TTC549 (cell line): ENCODE results near the gene PM20D1.
A peak's percentile ranks its signal among the peaks of the same experiment; 100 is the strongest.
"Not testable (repeated sequence)": the region's sequence is repeated elsewhere in the genome, so short reads cannot be mapped to it uniquely, and the experiment has no call there.

ENCODE experiments used
- FAIRE-seq: peaks from 2 replicates; lab custom pipeline; 2012; peaks lifted over from hg19 to GRCh38; lab: Jason Lieb, UNC

Gene PM20D1

GRCh38 chr1:205840146-205840923 is 9.6 kb downstream of the PM20D1 start:
- no peak for FAIRE-seq

DNA sequence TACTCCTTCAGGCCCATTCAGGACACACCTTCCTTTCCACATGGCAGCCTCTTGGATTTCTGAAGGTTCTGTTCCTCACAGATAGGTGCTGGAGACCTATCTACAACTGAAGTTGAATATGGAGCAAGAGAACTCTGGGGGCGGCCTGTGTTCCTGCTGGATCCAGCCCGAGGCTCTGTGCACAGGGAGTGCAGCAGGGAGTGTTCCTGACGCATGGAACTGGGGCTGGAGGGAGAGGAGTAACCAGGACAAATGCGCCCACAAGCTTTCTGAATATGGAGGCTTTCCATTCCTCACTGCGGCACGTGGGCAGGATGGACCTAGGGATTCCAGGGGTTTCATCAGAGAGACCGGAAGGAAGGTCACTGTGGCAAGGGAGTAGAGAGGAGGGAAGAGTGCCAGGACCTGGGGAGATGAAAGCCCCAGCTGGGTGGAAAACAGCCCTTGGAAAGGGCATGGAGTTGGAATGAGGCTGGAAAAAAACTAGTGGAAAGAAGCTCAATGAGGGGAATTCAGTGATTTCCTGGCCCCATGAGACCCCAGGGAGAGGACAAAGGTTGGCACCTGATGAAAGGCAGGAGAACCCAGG is 12.5 kb downstream of the PM20D1 start:
- no peak for FAIRE-seq

GRCh38 chr1:205834751-205835150 is 15.2 kb downstream of the PM20D1 start:
- FAIRE-seq: no peak

DNA sequence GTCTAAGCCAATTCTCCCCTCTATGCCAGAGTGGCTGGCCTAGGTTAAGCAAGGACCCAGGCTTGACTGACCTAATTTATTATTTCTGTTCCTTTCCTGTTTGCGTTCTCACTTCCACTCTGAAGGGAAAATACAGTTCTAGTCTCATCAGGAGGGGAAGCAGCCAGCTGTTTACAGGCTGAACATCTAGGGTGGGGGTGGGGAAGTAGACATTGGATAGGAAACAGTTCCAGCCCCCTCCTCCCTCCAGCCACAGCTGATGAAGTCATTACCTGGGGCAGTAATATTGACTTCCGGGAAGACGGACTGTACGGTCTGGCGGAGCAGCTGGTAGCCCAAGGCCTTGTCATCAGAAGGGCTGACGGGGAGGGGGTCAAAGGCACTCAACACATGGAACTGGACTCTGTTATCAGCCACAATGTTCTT is 17.6 kb downstream of the PM20D1 start:
- no peak for FAIRE-seq

DNA sequence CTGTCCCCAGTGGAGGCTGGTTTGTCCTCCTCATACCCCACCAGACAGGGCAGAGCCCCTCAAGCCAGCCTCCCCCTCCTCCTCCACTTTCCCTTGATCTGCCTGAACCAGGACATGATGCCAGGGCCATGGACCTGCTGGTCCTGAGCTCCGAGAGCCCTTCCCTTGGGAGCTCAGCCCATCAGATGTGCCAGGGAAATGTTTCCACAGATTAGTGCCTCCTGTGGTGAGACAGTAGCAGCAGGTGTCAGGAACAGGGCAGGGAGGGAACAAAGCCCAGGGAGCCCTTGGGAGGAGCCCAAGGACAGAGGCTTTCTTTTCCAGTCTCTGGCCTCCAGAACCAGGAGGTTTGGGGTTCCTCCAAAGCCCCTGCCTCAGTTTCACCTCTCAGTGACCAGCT is 22.3 kb downstream of the PM20D1 start:
- no peak for FAIRE-seq

- no peak for FAIRE-seq
These were observed 22.9 kb downstream of the PM20D1 start for GRCh38 chr1:205826995-205827394.

DNA sequence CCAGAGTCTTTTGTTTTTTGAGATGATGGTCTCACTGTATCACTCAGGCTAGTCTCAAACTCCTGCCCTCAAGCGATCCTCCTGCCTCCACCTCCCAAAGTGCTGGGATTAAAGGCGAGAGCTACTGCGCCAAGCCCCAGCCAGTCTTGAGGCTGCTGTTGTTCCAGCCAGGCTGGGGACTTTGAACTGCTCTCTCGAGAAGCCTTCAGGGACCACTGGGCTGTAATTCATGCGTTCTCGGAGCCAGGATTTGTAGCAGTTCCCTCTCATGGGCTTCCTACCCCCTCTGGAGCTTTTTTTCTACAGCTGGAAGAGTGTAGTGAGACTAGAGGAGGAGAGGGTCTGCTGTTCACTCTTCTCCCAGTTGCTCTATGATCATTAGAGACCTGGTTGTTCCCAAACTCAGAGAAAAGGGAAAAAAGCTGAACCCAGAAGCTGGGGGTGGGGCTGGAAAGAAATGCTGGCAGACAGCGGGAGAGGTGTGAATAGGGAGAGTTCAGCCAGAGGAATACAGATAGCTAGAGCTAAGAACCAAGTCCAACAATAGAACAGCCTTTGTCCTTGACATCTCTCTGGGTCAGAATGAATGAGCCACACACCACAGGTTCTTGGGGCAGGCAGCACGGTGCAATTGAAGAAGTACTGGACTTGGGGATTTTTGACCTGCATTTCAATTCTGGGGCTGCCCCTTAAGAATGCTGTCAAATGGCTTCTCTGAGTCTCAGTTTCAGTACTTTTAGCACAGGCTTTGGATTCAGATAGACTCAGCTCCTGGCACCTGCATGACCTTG is 23.7 kb downstream of the PM20D1 start:
- no peak for FAIRE-seq

GRCh38 chr1:205824180-205824579 is 25.8 kb downstream of the PM20D1 start:
- FAIRE-seq: no peak

GRCh38 chr1:205823260-205823659 is 26.7 kb downstream of the PM20D1 start:
- not testable (repeated sequence) for FAIRE-seq

- no peak for FAIRE-seq
These were observed 27.5 kb downstream of the PM20D1 start for GRCh38 chr1:205822397-205822796.

- FAIRE-seq: no peak
These were observed 31.9 kb downstream of the PM20D1 start for GRCh38 chr1:205817988-205818387.

DNA sequence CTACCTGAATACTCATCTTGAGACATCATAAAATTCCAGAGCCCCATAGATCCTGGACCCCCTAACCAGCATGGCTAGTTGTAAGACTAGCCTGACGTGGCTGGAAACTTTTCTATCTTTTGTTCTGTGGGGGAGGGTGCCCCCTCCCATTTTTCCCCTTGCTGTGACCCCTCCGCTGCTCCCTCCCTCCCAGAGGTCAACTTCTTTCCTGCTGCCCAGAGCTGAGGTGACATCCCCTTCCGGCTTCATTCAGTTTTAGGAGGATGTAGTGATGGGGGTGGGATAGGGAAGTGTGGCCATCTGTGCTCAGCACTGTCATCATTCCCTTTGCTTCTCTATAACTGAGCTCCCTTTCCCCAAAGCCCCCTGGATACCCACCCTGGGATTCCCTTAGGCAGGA is 32.6 kb downstream of the PM20D1 start:
- no peak for FAIRE-seq

GRCh38 chr1:205813755-205814058 is 36.2 kb downstream of the PM20D1 start:
- no peak for FAIRE-seq

DNA sequence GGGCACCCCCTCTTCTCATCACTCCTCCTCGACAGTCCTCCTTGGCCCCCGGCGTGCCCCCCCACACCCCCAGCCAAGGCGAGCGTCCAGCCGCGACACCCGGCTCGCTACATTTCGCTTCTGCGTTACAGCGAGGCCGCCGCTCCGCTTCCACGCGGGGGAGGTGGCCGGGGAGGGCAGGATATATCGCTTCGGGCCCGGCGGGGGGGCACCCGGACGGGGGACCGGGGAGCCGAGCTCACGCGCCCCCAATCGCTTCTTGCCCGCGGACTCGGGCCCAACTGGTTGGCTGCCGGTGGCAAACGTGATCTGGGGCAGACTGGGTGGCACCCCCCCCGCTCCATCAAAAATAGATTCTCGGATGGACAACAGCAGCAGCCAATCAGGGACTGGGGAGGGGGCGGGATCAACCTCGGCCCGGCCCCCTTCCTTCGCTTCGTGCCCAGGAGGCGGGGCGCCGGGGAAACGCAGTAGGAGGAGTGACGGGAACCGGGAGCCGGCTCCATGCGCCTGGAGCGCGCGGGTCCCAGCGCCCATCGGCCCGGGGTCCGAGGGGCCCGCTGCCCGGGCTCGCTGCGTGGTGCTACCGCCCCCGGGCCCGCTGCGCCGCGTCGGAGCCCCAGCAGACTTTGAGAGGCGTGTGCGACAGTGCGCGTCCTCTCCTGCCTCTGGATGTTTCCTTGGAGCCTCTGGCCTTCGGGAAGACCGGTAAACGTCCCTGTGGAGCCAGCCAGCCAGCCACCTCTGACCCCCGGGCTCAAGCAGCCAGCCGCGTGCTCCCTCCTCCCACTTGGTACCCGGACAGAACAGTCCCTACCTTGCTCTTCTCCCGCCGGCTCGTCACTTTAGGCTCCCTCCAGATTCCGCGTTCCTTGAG is 36.8 kb downstream of the PM20D1 start, which contains the start of gene SLC41A1:
SLC41A1 (minus strand) TSS at position 321 of the 877 bp plus-strand sequence. CDS start 2,757 bp downstream, outside the sequence.
- FAIRE-seq: peak; percentile 93

DNA sequence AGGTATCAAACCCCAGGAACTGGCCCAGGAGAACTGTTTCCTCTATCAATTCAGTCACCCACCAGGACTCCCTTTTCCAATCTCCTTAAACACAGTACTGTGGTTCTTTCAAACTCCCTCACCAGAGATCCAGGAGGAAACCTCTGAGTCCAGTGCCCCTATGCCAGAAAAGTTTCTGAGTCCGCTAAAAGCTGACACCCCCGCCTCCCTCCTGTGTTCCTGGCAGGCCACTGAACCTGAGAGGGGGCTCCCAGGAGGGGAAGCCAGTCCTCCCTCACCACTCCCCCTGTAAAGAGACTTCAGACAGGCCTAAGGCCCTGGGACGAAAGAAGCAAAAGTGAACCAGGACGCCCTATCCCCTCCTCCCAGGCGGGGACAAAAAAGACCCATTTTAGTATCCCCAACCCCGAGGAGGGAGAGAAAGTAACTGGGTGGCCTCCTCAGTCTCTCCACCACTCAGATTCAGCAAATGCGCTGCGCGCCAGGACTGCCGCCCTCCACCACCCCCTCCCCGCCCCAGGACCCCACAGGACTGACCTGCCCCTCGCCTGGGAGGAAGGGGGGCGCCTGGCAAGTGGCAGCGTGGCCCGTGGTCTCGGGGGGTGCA is 37.6 kb downstream of the PM20D1 start:
- FAIRE-seq: no peak

GRCh38 chr1:205811660-205812059 is 38.3 kb downstream of the PM20D1 start:
- no peak for FAIRE-seq

DNA sequence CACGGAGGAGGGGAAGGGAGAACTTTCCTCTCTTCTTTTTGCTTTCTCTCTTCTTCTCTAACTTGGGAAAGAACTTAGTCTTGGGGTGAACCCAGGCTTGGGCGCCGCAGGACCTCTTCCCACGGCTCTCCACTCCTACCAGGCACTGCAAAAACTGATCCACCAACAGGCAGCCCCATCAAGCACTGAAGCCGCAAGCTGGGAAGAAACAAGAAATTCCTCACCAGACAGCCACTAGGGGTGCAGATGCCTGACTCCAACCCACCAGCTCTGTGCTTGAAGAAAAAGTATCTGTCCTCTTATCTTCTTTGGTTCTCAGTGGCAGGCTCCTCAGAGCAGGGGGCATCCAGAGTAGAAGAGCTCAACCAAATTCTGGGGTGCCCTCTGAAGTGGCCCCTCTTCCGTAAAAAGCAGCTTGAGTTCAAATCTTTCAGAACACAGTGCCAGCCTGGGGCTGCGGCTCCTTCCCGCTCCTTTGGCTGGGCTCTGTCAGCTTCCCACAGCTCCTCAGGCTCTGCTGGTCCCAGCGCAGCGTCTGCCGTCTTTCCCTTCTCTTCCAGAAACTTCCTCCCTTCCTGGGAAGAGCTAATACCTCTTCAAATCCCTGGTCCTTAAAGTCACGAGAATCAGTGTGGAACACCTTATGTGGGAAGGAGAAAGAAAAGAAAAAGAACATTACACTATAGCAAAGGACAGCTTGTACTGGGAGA is 39.3 kb downstream of the PM20D1 start:
- FAIRE-seq: no peak

GRCh38 chr1:205809942-205810345 is 40.0 kb downstream of the PM20D1 start:
- FAIRE-seq: no peak

DNA sequence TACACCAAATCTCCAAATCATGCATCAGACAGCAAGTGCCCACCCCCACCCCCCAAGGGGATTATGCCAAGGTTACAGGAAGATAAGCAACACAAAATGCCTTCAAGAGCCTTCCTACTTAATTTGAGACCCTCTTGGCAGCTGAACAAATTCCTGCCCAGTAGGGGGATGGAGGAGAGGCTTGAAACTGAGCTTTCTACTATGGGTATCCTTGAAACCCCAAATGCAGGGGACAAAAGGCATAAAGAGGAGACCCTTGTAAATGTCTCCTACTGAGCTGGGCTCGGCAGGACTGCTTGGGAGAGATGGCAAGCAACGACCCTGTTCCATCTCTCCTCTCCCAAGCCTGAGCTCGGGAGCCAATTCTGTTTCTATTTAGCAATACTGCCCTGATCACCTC is 40.5 kb downstream of the PM20D1 start:
- FAIRE-seq: no peak

GRCh38 chr1:205805082-205805711 is 44.7 kb downstream of the PM20D1 start:
- no peak for FAIRE-seq

- no peak for FAIRE-seq
These were observed 45.3 kb downstream of the PM20D1 start for GRCh38 chr1:205804605-205805004.
